DOHH2 (cell line): ENCODE measurements around the gene CD2AP.

ENCODE experiments used
- EZH2phosphoT487 ChIP-seq: fragments of 200-600 bp; sonication (generic); IDR thresholded peaks from 2 replicates; pipeline ENCODE4 v1.6.1; 2017; ENCODE audit warnings: borderline replicate concordance, mild to moderate bottlenecking, antibody characterized with exemption, low read length, moderate library complexity, mixed read lengths
- TF ChIP-seq, protein P1 (sequence below): fragments of 200-600 bp; sonication (generic); IDR thresholded peaks from one replicate; pipeline ENCODE4 v1.5.1; 2014; ENCODE audit warnings: antibody characterized with exemption, mild to moderate bottlenecking, low read depth, low read length; ENCODE audit not compliant: poor library complexity, severe bottlenecking

DNA sequence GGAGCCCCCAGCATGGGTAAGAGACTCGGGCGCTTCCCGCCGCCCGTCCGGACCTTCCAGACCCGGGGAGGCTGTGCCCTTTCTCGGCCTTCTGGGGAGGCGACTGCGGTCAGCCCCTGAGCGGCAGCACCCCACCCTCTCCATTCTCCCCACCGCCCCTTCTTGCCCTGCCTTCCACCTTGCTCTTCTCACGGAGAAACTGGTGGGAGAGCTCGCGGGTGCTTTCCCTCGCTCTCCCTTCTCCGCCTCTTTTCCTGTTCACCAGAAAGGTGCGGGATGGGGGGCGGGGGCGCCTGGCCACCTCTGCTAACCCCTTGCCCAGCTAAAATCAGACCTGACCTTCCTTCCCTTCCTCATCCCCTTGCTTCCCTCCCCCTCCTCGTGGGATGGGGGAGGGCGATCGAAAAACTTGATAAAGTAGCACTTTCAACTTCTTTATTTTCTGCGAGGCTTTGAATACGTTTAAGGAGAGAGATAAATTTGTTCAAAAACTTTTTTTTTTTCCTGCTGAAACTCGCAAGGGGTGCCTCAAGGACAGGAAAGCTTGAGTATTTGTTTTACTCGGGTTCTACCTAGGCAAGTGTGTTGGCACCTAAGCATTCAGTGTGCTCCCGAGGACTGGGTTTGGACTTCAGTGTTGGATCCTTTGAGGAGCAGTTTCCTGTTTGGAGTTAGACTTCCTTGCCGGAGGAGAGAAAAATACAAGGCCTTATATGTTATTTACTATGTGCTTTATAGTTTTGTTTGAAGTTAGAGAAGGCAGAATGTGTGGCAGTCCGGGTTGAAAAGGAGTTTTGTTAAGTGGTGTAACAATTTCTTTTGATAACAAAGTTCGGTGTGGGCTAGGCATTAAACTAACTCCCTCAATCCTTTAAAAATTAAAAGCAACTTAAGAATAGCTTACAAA, 897 bp downstream of the CD2AP start:
- TF ChIP-seq, protein P1, sequence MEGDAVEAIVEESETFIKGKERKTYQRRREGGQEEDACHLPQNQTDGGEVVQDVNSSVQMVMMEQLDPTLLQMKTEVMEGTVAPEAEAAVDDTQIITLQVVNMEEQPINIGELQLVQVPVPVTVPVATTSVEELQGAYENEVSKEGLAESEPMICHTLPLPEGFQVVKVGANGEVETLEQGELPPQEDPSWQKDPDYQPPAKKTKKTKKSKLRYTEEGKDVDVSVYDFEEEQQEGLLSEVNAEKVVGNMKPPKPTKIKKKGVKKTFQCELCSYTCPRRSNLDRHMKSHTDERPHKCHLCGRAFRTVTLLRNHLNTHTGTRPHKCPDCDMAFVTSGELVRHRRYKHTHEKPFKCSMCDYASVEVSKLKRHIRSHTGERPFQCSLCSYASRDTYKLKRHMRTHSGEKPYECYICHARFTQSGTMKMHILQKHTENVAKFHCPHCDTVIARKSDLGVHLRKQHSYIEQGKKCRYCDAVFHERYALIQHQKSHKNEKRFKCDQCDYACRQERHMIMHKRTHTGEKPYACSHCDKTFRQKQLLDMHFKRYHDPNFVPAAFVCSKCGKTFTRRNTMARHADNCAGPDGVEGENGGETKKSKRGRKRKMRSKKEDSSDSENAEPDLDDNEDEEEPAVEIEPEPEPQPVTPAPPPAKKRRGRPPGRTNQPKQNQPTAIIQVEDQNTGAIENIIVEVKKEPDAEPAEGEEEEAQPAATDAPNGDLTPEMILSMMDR, result no peak
- no peak for TF ChIP-seq EZH2phosphoT487
